ENCODE measurements around the gene CTNNA2. TPM values are rescaled to one million over a fixed set of nuclear protein-coding genes. Genes with fewer than 3 reads are reported as not detected.

The CTNNA2 gene
- total and polyA plus RNA-seq, 5 donors = 0.08 to 0.42 (median 0.11) TPM; not detected in 1

- no peak overlapping the region for H3K27ac ChIP-seq (ENCODE audit: low read length)
- H3K27me3 ChIP-seq (ENCODE audit: control insufficient read depth, insufficient read depth) = no peaks in the 10 kb centered on the region
- DNase-seq (no peak), ATAC-seq (no peak)
- no peaks in the 10 kb centered on the region for H3K9me3 ChIP-seq (ENCODE audit: control insufficient read depth, low read length)
- H3K4me3 ChIP-seq (ENCODE audit: low read length) = no peak overlapping the region
- no peaks in the 10 kb centered on the region for H3K4me1 ChIP-seq (ENCODE audit: control insufficient read depth, insufficient read depth, low read length)
- intact Hi-C loops (cut with DNase I) = no loop called here
- WGBS = 81% methylated on average over 6 of the region's 6 CpGs
Measured at GRCh38 chr2:79750321-79750720, 237.5 kb downstream of the CTNNA2 start.

GRCh38 chr2:79757526-79757925 is 244.7 kb downstream of the CTNNA2 start:
- Histone ChIP-seq H3K4me3 (ENCODE audit: low read length) (no peak overlapping the region), H3K27me3 (ENCODE audit: control insufficient read depth, insufficient read depth) (no peaks in the 10 kb centered on the region), H3K27ac (ENCODE audit: low read length) (no peak overlapping the region), H3K4me1 (ENCODE audit: control insufficient read depth, insufficient read depth, low read length) (no peaks in the 10 kb centered on the region), H3K9me3 (ENCODE audit: control insufficient read depth, low read length) (no peaks in the 10 kb centered on the region)
- 86% methylated on average over 4 of the region's 4 CpGs for WGBS
- DNase-seq = no peak
- ATAC-seq = no peak
- intact Hi-C loops (cut with DNase I) = no loop called here

GRCh38 chr2:79758042-79758441 is 245.2 kb downstream of the CTNNA2 start:
- WGBS = 79% methylated on average over 5 of the region's 5 CpGs
- H3K4me3 ChIP-seq (ENCODE audit: low read length) = no peak overlapping the region
- no peak overlapping the region for H3K27ac ChIP-seq (ENCODE audit: low read length)
- DNase-seq = no peak
- no peaks in the 10 kb centered on the region for H3K9me3 ChIP-seq (ENCODE audit: control insufficient read depth, low read length)
- no peaks in the 10 kb centered on the region for H3K4me1 ChIP-seq (ENCODE audit: control insufficient read depth, insufficient read depth, low read length)
- no peak for ATAC-seq
- intact Hi-C loops (cut with DNase I) = no loop called here
- no peaks in the 10 kb centered on the region for H3K27me3 ChIP-seq (ENCODE audit: control insufficient read depth, insufficient read depth)

- 76% methylated on average over 6 of the region's 6 CpGs for WGBS
- no peak for ATAC-seq
- Histone ChIP-seq H3K4me1 (ENCODE audit: control insufficient read depth, insufficient read depth, low read length) (no peaks in the 10 kb centered on the region), H3K27ac (ENCODE audit: low read length) (no peak overlapping the region), H3K27me3 (ENCODE audit: control insufficient read depth, insufficient read depth) (no peaks in the 10 kb centered on the region), H3K9me3 (ENCODE audit: control insufficient read depth, low read length) (no peaks in the 10 kb centered on the region), H3K4me3 (ENCODE audit: low read length) (no peak overlapping the region)
- DNase-seq = no peak
- intact Hi-C loops (cut with DNase I) = no loop called here
Measured at GRCh38 chr2:79758749-79759282, 246.0 kb downstream of the CTNNA2 start.

GRCh38 chr2:79770926-79771325 is 258.1 kb downstream of the CTNNA2 start:
- no peaks in the 10 kb centered on the region for H3K4me1 ChIP-seq (ENCODE audit: control insufficient read depth, insufficient read depth, low read length)
- H3K4me3 ChIP-seq (ENCODE audit: low read length) = no peak overlapping the region
- intact Hi-C loops (cut with DNase I) = no loop called here
- H3K9me3 ChIP-seq (ENCODE audit: control insufficient read depth, low read length) = no peaks in the 10 kb centered on the region
- H3K27me3 ChIP-seq (ENCODE audit: control insufficient read depth, insufficient read depth) = no peaks in the 10 kb centered on the region
- WGBS = 61% methylated on average over 3 of the region's 3 CpGs
- no peak for ATAC-seq
- H3K27ac ChIP-seq (ENCODE audit: low read length) = no peak overlapping the region
- no peak for DNase-seq

GRCh38 chr2:79771493-79771892 is 258.6 kb downstream of the CTNNA2 start:
- WGBS = 91% methylated on average over 3 of the region's 3 CpGs
- no peak for ATAC-seq
- H3K27ac ChIP-seq (ENCODE audit: low read length) = no peak overlapping the region
- H3K27me3 ChIP-seq (ENCODE audit: control insufficient read depth, insufficient read depth) = no peaks in the 10 kb centered on the region
- intact Hi-C loops (cut with DNase I) = no loop called here
- DNase-seq = no peak
- H3K9me3 ChIP-seq (ENCODE audit: control insufficient read depth, low read length) = no peaks in the 10 kb centered on the region
- no peak overlapping the region for H3K4me3 ChIP-seq (ENCODE audit: low read length)
- no peaks in the 10 kb centered on the region for H3K4me1 ChIP-seq (ENCODE audit: control insufficient read depth, insufficient read depth, low read length)

- WGBS = 86% methylated on average over 2 of the region's 2 CpGs
- H3K27ac ChIP-seq (ENCODE audit: low read length) = no peak overlapping the region
- H3K4me3 ChIP-seq (ENCODE audit: low read length) = no peak overlapping the region
- intact Hi-C loops (cut with DNase I) = no loop called here
- no peak for ATAC-seq
- no peaks in the 10 kb centered on the region for H3K27me3 ChIP-seq (ENCODE audit: control insufficient read depth, insufficient read depth)
- no peaks in the 10 kb centered on the region for H3K4me1 ChIP-seq (ENCODE audit: control insufficient read depth, insufficient read depth, low read length)
- no peaks in the 10 kb centered on the region for H3K9me3 ChIP-seq (ENCODE audit: control insufficient read depth, low read length)
- DNase-seq = no peak
Measured at GRCh38 chr2:79774016-79774415, 261.2 kb downstream of the CTNNA2 start.

- WGBS = 78% methylated on average over 2 of the region's 2 CpGs
- intact Hi-C loops (cut with DNase I) = no loop called here
- no peak overlapping the region for H3K27ac ChIP-seq (ENCODE audit: low read length)
- no peak for DNase-seq
- H3K4me3 ChIP-seq (ENCODE audit: low read length) = no peak overlapping the region
- no peak for ATAC-seq
- H3K9me3 ChIP-seq (ENCODE audit: control insufficient read depth, low read length) = no peaks in the 10 kb centered on the region
- H3K4me1 ChIP-seq (ENCODE audit: control insufficient read depth, insufficient read depth, low read length) = no peaks in the 10 kb centered on the region
- H3K27me3 ChIP-seq (ENCODE audit: control insufficient read depth, insufficient read depth) = no peaks in the 10 kb centered on the region
Measured at GRCh38 chr2:79776461-79776860, 263.6 kb downstream of the CTNNA2 start.

- 70% methylated on average over 1 of the region's 1 CpG for WGBS
- no peak overlapping the region for H3K4me3 ChIP-seq (ENCODE audit: low read length)
- H3K27ac ChIP-seq (ENCODE audit: low read length) = no peak overlapping the region
- no peaks in the 10 kb centered on the region for H3K4me1 ChIP-seq (ENCODE audit: control insufficient read depth, insufficient read depth, low read length)
- no peak for DNase-seq
- intact Hi-C loops (cut with DNase I) = no loop called here
- no peaks in the 10 kb centered on the region for H3K27me3 ChIP-seq (ENCODE audit: control insufficient read depth, insufficient read depth)
- ATAC-seq = no peak
- H3K9me3 ChIP-seq (ENCODE audit: control insufficient read depth, low read length) = no peaks in the 10 kb centered on the region
Measured at GRCh38 chr2:79780781-79781180, 267.9 kb downstream of the CTNNA2 start.

- H3K27me3 ChIP-seq (ENCODE audit: control insufficient read depth, insufficient read depth) = no peaks in the 10 kb centered on the region
- DNase-seq (no peak), ATAC-seq (no peak)
- H3K27ac ChIP-seq (ENCODE audit: low read length) = no peak overlapping the region
- intact Hi-C loops (cut with DNase I) = no loop called here
- no peaks in the 10 kb centered on the region for H3K9me3 ChIP-seq (ENCODE audit: control insufficient read depth, low read length)
- WGBS = 55% methylated on average over 4 of the region's 4 CpGs
- H3K4me3 ChIP-seq (ENCODE audit: low read length) = no peak overlapping the region
- H3K4me1 ChIP-seq (ENCODE audit: control insufficient read depth, insufficient read depth, low read length) = no peaks in the 10 kb centered on the region
Measured at GRCh38 chr2:79782576-79783452, 270.0 kb downstream of the CTNNA2 start.

- ATAC-seq (no peak), DNase-seq (no peak)
- WGBS = 62% methylated on average over 7 of the region's 7 CpGs
- no peaks in the 10 kb centered on the region for H3K9me3 ChIP-seq (ENCODE audit: control insufficient read depth, low read length)
- H3K27me3 ChIP-seq (ENCODE audit: control insufficient read depth, insufficient read depth) = no peaks in the 10 kb centered on the region
- intact Hi-C loops (cut with DNase I) = no loop called here
- H3K27ac ChIP-seq (ENCODE audit: low read length) = no peak overlapping the region
- no peak overlapping the region for H3K4me3 ChIP-seq (ENCODE audit: low read length)
- no peaks in the 10 kb centered on the region for H3K4me1 ChIP-seq (ENCODE audit: control insufficient read depth, insufficient read depth, low read length)
Measured at GRCh38 chr2:79788952-79789651, 276.3 kb downstream of the CTNNA2 start.
